HL-60/S4 (cell line): ENCODE results near the gene ABCB4.

Source experiments
- in situ Hi-C: fragments of 300-500 bp; cut with MboI; formaldehyde crosslinking; loops from 2 replicates; pipeline ENCODE4 v1.14.3; 2022; ENCODE audit warnings: low sequenced_read_pairs

The ABCB4 gene

DNA sequence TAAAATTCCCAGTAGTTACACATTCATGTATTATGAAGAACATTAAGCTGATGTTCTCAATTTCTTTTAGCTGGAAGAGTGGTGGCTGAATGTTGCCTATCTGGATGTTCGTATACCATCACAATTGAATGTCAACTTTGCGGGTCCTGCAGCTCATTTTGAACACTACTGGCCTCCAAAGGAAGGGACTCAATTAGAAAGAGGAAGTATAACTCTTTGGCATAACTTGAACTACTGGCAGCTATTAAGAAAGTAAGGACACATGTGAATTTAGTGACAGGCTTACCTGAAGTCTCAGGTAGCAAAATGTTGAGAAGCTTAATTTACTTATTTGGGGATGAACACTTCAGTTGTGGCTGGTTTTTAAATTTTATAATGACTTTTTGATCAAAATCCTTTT is 114.2 kb downstream of the ABCB4 start:
- in situ Hi-C loops = no loop called here

DNA sequence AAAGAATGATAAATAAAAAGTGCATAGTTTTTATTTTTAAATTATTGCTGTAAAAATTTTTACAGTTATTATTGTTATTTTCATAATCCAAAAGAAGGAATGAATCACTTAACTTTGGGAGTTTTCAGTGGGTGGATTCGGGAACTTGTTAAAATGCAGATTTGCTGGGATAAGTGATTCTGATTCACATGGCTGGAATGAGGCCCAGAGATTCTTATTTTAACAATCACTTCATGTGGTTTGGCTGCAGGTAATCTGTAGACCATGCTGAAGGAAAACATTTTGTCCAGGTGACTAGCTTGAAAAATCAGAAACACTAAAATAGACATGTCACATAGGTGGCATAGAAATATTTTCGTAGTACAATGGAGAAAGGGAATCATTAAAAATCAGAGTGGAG is 116.1 kb downstream of the ABCB4 start:
- in situ Hi-C loops = no loop called here

DNA sequence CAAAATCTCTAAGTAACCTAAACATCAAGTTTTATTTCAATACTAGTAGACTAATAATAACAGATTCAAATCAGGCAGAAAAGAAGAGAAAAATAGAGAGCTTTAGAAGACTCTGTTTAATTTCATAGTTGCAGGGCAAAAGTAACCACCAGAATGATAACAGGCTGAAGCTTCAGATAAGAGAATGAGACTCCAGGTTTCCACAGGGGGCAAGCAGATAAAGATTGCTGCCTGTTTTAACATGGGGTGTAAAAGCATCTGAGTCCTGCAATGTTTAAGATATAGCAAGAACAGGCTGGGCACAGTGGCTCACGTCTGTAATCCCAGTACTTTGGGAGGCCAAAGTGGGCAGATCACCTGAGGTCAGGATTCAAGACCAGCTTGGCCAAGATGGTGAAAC is 119.0 kb downstream of the ABCB4 start:
- in situ Hi-C loops = no loop called here

DNA sequence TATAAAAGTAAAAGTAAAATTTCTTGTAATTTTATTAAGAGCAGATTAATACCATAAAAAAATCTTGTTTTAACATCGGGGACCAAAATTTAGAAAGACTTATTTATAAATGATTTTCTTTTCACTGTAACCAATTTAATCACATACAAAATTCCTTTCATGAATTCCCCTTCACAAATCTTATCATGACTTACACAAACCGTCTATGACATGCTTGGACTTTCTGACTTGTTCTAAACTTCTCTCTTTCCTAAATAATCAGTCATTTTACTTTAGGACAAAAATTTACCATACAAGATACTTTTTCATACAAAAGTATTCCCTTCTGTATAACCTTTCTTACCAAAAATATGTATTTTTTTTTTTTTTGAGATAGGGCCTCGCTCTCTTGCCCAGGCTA is 120.7 kb downstream of the ABCB4 start:
- in situ Hi-C loops = no loop called here
